Measurements from ENCODE around the gene ACMSD. TPM values are rescaled to one million over a fixed set of nuclear protein-coding genes. Genes with fewer than 3 reads are reported as not detected.

ACMSD gene
- total and polyA plus RNA-seq, 2 of the 13 experiments (the other 11 are each of a cell fraction or from before 2014, with no cell fraction given), result not detected

DNA sequence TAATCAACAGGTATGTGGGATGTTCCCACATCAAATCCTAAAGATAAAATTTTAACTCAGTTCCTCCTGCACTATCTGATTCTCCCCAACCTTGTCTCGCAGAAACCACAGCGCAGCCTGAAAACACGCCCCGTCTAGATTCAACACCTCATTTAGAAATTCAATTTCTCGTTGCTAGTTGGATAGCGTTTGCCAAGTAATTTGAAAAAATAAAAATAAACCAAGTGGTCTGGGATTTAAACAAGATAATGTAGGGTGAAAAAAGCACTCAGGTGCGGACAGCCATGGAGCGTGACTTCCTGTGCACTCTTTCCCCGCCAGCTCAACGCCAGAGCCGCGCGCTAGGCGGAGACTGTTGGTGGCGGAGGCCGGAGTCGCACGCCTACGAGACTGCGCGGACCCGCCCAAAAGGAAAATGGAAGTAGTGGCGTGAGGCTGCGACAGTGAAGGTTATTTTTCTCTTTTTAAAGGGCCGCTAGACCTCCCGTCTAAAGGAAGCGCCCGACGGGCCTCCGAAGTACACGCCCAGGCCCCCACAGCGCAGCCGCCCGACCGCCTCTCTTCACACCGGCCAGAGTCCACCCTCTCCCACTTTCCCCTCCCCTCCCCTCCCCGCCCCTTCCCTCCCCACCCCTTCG, 79.6 kb downstream of the ACMSD start (continued):
- TF ChIP-seq SMC3 (IDR thresholded peaks at IDR 0.05; ENCODE audit: low read length), result no peak; the same call in 1 of the 2 replicates
- TF ChIP-seq, protein P1, sequence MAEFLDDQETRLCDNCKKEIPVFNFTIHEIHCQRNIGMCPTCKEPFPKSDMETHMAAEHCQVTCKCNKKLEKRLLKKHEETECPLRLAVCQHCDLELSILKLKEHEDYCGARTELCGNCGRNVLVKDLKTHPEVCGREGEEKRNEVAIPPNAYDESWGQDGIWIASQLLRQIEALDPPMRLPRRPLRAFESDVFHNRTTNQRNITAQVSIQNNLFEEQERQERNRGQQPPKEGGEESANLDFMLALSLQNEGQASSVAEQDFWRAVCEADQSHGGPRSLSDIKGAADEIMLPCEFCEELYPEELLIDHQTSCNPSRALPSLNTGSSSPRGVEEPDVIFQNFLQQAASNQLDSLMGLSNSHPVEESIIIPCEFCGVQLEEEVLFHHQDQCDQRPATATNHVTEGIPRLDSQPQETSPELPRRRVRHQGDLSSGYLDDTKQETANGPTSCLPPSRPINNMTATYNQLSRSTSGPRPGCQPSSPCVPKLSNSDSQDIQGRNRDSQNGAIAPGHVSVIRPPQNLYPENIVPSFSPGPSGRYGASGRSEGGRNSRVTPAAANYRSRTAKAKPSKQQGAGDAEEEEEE (CRISPR knock-in tag; IDR thresholded peaks at IDR 0.05; ENCODE audit: borderline replicate concordance), result no peak
- TF ChIP-seq, protein P2, sequence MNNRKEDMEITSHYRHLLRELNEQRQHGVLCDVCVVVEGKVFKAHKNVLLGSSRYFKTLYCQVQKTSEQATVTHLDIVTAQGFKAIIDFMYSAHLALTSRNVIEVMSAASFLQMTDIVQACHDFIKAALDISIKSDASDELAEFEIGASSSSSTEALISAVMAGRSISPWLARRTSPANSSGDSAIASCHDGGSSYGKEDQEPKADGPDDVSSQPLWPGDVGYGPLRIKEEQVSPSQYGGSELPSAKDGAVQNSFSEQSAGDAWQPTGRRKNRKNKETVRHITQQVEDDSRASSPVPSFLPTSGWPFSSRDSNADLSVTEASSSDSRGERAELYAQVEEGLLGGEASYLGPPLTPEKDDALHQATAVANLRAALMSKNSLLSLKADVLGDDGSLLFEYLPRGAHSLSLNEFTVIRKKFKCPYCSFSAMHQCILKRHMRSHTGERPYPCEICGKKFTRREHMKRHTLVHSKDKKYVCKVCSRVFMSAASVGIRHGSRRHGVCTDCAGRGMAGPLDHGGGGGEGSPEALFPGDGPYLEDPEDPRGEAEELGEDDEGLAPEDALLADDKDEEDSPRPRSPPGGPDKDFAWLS (CRISPR knock-in tag; IDR thresholded peaks at IDR 0.05; ENCODE audit: borderline replicate concordance), result no peak
- no peak for TF ChIP-seq ARID2 (CRISPR knock-in tag; IDR thresholded peaks at IDR 0.05; ENCODE audit: borderline replicate concordance)
- peak; percentile 30; the same call in 1 of the 2 replicates for TF ChIP-seq ZMYM4 (CRISPR knock-in tag; IDR thresholded peaks at IDR 0.05)
- no peak for TF ChIP-seq PHF21A (CRISPR knock-in tag; IDR thresholded peaks at IDR 0.05)
- peak; percentile 76 for TF ChIP-seq CCDC6 (CRISPR knock-in tag; IDR thresholded peaks at IDR 0.05)
- no peak for TF ChIP-seq SP1 (IDR thresholded peaks at IDR 0.05)
- TF ChIP-seq SP1 (CRISPR knock-in tag; IDR thresholded peaks at IDR 0.05), result peak; percentile 23; the same call in 1 of the 2 replicates
- TF ChIP-seq ZFP1 (CRISPR knock-in tag; IDR thresholded peaks at IDR 0.05), result peak; percentile 67
- TF ChIP-seq, protein P3, sequence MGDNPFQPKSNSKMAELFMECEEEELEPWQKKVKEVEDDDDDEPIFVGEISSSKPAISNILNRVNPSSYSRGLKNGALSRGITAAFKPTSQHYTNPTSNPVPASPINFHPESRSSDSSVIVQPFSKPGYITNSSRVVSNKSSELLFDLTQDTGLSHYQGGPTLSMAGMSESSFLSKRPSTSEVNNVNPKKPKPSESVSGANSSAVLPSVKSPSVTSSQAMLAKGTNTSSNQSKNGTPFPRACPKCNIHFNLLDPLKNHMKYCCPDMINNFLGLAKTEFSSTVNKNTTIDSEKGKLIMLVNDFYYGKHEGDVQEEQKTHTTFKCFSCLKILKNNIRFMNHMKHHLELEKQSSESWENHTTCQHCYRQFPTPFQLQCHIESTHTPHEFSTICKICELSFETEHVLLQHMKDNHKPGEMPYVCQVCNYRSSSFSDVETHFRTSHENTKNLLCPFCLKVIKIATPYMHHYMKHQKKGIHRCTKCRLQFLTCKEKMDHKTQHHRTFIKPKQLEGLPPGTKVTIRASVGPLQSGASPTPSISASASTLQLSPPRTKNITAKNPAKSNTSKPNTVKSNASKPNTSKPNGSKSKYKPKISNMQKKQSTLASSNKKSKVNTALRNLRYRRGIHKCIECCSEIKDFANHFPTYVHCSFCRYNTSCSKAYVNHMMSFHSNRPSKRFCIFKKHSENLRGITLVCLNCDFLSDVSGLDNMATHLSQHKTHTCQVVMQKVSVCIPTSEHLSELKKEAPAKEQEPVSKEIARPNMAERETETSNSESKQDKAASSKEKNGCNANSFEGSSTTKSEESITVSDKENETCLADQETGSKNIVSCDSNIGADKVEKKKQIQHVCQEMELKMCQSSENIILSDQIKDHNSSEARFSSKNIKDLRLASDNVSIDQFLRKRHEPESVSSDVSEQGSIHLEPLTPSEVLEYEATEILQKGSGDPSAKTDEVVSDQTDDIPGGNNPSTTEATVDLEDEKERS (CRISPR knock-in tag; IDR thresholded peaks at IDR 0.05), result 0 out of 2 replicates have a peak, but pooled peaks have one; percentile 33
- 0 out of 2 replicates have a peak, but pooled peaks have one; percentile 49 for TF ChIP-seq POLR2AphosphoS2 (IDR thresholded peaks at IDR 0.05; ENCODE audit: low read depth, low read length)
- peak; percentile 35; the same call in 1 of the 2 replicates for TF ChIP-seq HNRNPL (IDR thresholded peaks at IDR 0.05; ENCODE audit: low read depth, low read length)
- TF ChIP-seq, protein P4, sequence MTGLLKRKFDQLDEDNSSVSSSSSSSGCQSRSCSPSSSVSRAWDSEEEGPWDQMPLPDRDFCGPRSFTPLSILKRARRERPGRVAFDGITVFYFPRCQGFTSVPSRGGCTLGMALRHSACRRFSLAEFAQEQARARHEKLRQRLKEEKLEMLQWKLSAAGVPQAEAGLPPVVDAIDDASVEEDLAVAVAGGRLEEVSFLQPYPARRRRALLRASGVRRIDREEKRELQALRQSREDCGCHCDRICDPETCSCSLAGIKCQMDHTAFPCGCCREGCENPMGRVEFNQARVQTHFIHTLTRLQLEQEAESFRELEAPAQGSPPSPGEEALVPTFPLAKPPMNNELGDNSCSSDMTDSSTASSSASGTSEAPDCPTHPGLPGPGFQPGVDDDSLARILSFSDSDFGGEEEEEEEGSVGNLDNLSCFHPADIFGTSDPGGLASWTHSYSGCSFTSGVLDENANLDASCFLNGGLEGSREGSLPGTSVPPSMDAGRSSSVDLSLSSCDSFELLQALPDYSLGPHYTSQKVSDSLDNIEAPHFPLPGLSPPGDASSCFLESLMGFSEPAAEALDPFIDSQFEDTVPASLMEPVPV (CRISPR knock-in tag; IDR thresholded peaks at IDR 0.05), result no peak
- no peak for TF ChIP-seq RELA (CRISPR knock-in tag; IDR thresholded peaks at IDR 0.05)
- TF ChIP-seq FOXM1 (CRISPR knock-in tag; IDR thresholded peaks at IDR 0.05), result no peak
- peak; percentile 50; the same call in 1 of the 2 replicates for TF ChIP-seq KDM2A (CRISPR knock-in tag; IDR thresholded peaks at IDR 0.05; ENCODE audit: borderline replicate concordance, low read depth)
- no peak for TF ChIP-seq MAZ (IDR thresholded peaks at IDR 0.05; ENCODE audit: borderline replicate concordance, low read depth, low read length)
- TF ChIP-seq MAZ (CRISPR knock-in tag; IDR thresholded peaks at IDR 0.05; ENCODE audit: low read depth), result no peak
- TF ChIP-seq SETDB1 (CRISPR knock-in tag; IDR thresholded peaks at IDR 0.05; ENCODE audit: borderline replicate concordance), result no peak
